Ishikawa (cell line): Measurements from ENCODE around the gene ATP6V0B.

Experiments
- CEBPB ChIP-seq: IDR thresholded peaks from 2 replicates; pipeline ENCODE4 v1.6.1; 2012
- EP300 ChIP-seq: IDR thresholded peaks from 2 replicates; pipeline ENCODE4 v1.6.1; 2012; ENCODE audit warnings: borderline replicate concordance
- FOXM1 ChIP-seq: IDR thresholded peaks from 2 replicates; pipeline ENCODE4 v1.6.1; 2012; ENCODE audit warnings: low read depth, borderline replicate concordance
- RAD21 ChIP-seq: IDR thresholded peaks from 2 replicates; pipeline ENCODE4 v1.6.1; 2012; ENCODE audit warnings: low read depth
- TAF1 ChIP-seq: IDR thresholded peaks from 2 replicates; pipeline ENCODE4 v1.6.1; 2012; ENCODE audit warnings: low read depth, mild to moderate bottlenecking
- TF ChIP-seq, protein P1 (sequence below): IDR thresholded peaks from 2 replicates; pipeline ENCODE4 v1.6.1; 2012

DNA sequence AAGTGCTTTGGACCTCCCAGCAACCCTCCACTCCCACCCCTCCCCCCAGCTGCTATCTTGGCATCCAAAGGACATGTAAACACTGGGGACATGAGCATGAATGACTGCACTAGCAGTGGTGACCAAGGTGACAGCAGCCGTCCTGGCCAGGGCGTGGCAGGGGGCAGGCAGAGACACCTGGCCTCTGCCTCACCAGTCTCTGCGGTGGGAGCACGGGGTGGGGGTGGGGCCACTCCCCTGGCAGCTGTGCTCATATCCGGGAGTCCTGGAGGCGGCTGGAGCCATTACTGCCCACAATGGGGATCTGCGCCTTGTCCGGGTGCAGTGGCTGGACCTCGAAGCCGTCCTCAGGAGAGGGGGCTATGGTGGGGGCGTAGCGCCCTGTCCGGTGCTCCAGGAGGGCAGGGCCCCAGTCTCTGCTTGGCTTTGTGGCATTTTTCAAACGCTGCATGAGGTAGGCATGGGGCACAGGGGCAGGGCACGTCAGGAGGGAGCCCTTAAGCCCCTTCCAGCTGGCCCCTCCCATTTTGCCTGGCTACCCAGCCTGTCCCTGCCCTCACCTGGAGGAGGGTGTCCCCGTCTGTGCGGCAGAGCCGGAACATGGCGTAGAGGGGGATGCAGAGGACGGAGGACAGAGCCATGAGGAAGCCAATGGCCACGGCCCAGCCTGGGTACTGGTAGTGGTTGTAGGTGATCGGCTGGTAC lies 22.7 kb downstream of the ATP6V0B start:
- TF ChIP-seq, protein P1, sequence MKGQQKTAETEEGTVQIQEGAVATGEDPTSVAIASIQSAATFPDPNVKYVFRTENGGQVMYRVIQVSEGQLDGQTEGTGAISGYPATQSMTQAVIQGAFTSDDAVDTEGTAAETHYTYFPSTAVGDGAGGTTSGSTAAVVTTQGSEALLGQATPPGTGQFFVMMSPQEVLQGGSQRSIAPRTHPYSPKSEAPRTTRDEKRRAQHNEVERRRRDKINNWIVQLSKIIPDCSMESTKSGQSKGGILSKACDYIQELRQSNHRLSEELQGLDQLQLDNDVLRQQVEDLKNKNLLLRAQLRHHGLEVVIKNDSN: no peak
- TF ChIP-seq FOXM1: no peak
- TF ChIP-seq EP300: no peak
- TF ChIP-seq TAF1: no peak
- no peak for TF ChIP-seq CEBPB
- no peak for TF ChIP-seq RAD21
